Measurements from ENCODE around the gene PCDHA10. TPM values are rescaled to one million over a fixed set of nuclear protein-coding genes. Genes with fewer than 3 reads are reported as not detected.
A peak's percentile ranks its signal among the peaks of the same experiment; 100 is the strongest.
"Not testable (repeated sequence)": the region's sequence is repeated elsewhere in the genome, so short reads cannot be mapped to it uniquely, and the experiment has no call there.

The PCDHA10 gene
- total and polyA plus RNA-seq, 2 of the 4 experiments (the other 2 are of a cell fraction): under 0.01 to 0.02 TPM

DNA sequence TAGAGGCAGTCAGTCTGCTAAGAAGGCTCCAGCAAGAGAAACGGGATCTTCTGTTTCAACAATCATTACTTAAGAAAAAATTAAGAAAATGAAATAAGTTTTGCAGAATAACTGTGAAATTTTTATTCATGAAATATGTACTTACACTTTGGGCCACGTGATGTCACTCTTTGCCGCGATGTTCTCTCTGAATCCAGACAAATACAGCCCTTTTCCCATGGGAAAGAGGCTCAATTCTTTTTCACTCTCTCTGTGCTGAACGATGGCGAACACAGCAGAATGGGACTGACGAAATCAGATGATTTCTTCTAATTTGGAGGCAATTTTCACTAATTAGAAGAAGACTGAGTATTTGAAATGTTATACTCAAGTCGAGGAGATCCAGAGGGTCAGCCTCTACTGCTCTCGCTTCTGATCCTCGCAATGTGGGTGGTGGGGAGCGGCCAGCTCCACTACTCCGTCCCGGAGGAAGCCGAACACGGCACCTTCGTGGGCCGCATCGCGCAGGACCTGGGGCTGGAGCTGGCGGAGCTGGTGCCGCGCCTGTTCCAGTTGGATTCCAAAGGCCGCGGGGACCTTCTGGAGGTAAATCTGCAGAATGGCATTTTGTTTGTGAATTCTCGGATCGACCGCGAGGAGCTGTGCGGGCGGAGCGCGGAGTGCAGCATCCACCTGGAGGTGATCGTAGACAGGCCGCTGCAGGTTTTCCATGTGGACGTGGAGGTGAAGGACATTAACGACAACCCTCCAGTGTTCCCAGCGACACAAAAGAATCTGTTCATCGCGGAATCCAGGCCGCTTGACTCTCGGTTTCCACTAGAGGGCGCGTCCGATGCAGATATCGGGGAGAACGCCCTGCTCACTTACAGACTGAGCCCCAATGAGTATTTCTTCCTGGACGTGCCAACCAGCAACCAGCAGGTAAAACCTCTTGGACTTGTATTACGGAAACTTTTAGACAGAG is 7.3 kb upstream of the PCDHA10 start, which contains the start of gene PCDHA9:
TSS of gene PCDHA9 (plus strand) at position 244 of the 964 bp plus-strand sequence. CDS start at position 358, 114 bp downstream.
- H3K27me3 ChIP-seq (ENCODE audit: control insufficient read depth, insufficient read depth, low read length); BruUV-seq (replicated peaks); H3K23ac ChIP-seq (ENCODE audit: low read depth, low read length); H2BK15ac ChIP-seq (ENCODE audit: low read depth, low read length); ATAC-seq (ENCODE audit: low read depth); H4K20me1 ChIP-seq (ENCODE audit: insufficient read depth, low read length); H2AFZ ChIP-seq (replicated peaks; ENCODE audit: low read length, poor library complexity); H3K9me1 ChIP-seq (ENCODE audit: insufficient read depth, low read length); POLR2A ChIA-PET (ENCODE audit: unreplicated experiment); H4K5ac ChIP-seq (ENCODE audit: low read depth, low read length); H3K56ac ChIP-seq (ENCODE audit: extremely low read depth, insufficient read depth, low read length); H2AK5ac ChIP-seq (ENCODE audit: low read depth, low read length); H3K79me1 ChIP-seq (ENCODE audit: low read depth in 1 of 2, low read length in 2 of 2); H3K36me3 ChIP-seq (ENCODE audit: control insufficient read depth, insufficient read depth, low read length); CTCF ChIA-PET; dilution Hi-C loops (cut with HindIII; ENCODE audit: low sequenced_read_pairs, unreplicated experiment); H3K14ac ChIP-seq (replicated peaks; ENCODE audit: low read depth, low read length); H3K9ac ChIP-seq (ENCODE audit: low read depth, low read length); H2BK5ac ChIP-seq (ENCODE audit: low read depth, low read length, poor library complexity, severe bottlenecking); H2BK20ac ChIP-seq (ENCODE audit: low read depth, low read length); H3K4me1 ChIP-seq (ENCODE audit: control insufficient read depth, insufficient read depth, low read length); H3K27ac ChIP-seq (ENCODE audit: insufficient read depth, low read length); H3K18ac ChIP-seq (ENCODE audit: low read depth, low read length); DNase-seq; H2BK120ac ChIP-seq (ENCODE audit: low read depth, low read length); intact Hi-C loops (cut with micrococcal nuclease); H4K8ac ChIP-seq (ENCODE audit: low read depth in 2 of 2, low read length in 2 of 2); H3K4ac ChIP-seq (ENCODE audit: low read depth, low read length); H2AK9ac ChIP-seq (replicated peaks; ENCODE audit: low read depth, low read length, poor library complexity); H4K91ac ChIP-seq (ENCODE audit: insufficient read depth, low read depth, low read length); in situ Hi-C loops (cut with MboI; ENCODE audit: low sequenced_read_pairs); H3K4me3 ChIP-seq (ENCODE audit: insufficient read depth, low read depth, low read length); H3K4me2 ChIP-seq (ENCODE audit: low read depth, low read length): not testable (repeated sequence)
- TF ChIP-seq, protein P1, sequence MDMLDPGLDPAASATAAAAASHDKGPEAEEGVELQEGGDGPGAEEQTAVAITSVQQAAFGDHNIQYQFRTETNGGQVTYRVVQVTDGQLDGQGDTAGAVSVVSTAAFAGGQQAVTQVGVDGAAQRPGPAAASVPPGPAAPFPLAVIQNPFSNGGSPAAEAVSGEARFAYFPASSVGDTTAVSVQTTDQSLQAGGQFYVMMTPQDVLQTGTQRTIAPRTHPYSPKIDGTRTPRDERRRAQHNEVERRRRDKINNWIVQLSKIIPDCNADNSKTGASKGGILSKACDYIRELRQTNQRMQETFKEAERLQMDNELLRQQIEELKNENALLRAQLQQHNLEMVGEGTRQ (IDR thresholded peaks at IDR 0.05; ENCODE audit: low read depth, low read length): 0 out of 2 replicates have a peak, but pooled peaks have one; percentile 10
- peaks cover 13% of the 10 kb centered on the region for H3K9me3 ChIP-seq (ENCODE audit: control insufficient read depth, insufficient read depth, low read length)
- 27% methylated on average over 12 of the region's 48 CpGs; no CpG with 5 or more reads in 1 of the 2 experiments for WGBS, 2 experiments (ENCODE audit: extremely low coverage in 2 of 2, insufficient read length in 1 of 2)

DNA sequence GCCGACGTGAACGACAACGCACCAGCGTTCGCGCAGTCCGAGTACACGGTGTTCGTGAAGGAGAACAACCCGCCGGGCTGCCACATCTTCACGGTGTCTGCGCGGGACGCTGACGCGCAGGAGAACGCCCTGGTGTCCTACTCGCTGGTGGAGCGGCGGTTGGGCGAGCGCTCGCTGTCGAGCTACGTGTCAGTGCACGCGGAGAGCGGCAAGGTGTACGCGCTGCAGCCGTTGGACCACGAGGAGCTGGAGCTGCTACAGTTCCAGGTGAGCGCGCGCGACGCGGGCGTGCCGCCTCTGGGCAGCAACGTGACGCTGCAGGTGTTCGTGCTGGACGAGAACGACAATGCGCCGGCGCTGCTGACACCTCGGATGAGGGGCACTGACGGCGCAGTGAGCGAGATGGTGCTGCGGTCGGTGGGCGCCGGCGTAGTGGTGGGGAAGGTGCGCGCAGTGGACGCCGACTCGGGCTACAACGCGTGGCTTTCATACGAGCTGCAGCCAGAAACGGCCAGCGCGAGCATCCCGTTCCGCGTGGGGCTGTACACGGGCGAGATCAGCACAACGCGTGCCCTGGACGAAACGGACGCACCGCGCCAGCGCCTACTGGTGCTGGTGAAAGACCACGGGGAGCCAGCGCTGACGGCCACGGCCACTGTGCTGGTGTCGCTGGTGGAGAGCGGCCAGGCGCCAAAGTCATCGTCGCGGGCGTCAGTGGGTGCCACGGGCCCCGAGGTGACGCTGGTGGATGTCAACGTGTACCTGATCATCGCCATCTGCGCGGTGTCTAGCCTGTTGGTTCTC is 5.7 kb upstream of the PCDHA10 start:
- not testable (repeated sequence) for H2BK5ac ChIP-seq (ENCODE audit: low read depth, low read length, poor library complexity, severe bottlenecking)

More for the DNA sequence above, 5.7 kb upstream of the PCDHA10 start:
- H3K14ac ChIP-seq (replicated peaks; ENCODE audit: low read depth, low read length); H3K27me3 ChIP-seq (ENCODE audit: control insufficient read depth, insufficient read depth, low read length); H2BK120ac ChIP-seq (ENCODE audit: low read depth, low read length); H4K5ac ChIP-seq (ENCODE audit: low read depth, low read length); H2AK5ac ChIP-seq (ENCODE audit: low read depth, low read length); H3K4ac ChIP-seq (ENCODE audit: low read depth, low read length); H3K27ac ChIP-seq (ENCODE audit: insufficient read depth, low read length); H2BK20ac ChIP-seq (ENCODE audit: low read depth, low read length); intact Hi-C loops (cut with micrococcal nuclease); CTCF ChIA-PET; H4K20me1 ChIP-seq (ENCODE audit: insufficient read depth, low read length); H3K9ac ChIP-seq (ENCODE audit: low read depth, low read length); DNase-seq; BruUV-seq (replicated peaks); H3K36me3 ChIP-seq (ENCODE audit: control insufficient read depth, insufficient read depth, low read length); H3K4me3 ChIP-seq (ENCODE audit: insufficient read depth, low read depth, low read length); H4K8ac ChIP-seq (ENCODE audit: low read depth in 2 of 2, low read length in 2 of 2); H2AK9ac ChIP-seq (replicated peaks; ENCODE audit: low read depth, low read length, poor library complexity); H3K23ac ChIP-seq (ENCODE audit: low read depth, low read length); H4K91ac ChIP-seq (ENCODE audit: insufficient read depth, low read depth, low read length); H3K4me1 ChIP-seq (ENCODE audit: control insufficient read depth, insufficient read depth, low read length); H3K18ac ChIP-seq (ENCODE audit: low read depth, low read length); POLR2A ChIA-PET (ENCODE audit: unreplicated experiment); dilution Hi-C loops (cut with HindIII; ENCODE audit: low sequenced_read_pairs, unreplicated experiment); H3K4me2 ChIP-seq (ENCODE audit: low read depth, low read length); H3K9me1 ChIP-seq (ENCODE audit: insufficient read depth, low read length); H2AFZ ChIP-seq (replicated peaks; ENCODE audit: low read length, poor library complexity); in situ Hi-C loops (cut with MboI; ENCODE audit: low sequenced_read_pairs); H2BK15ac ChIP-seq (ENCODE audit: low read depth, low read length); ATAC-seq (ENCODE audit: low read depth); H3K79me1 ChIP-seq (ENCODE audit: low read depth in 1 of 2, low read length in 2 of 2); H3K56ac ChIP-seq (ENCODE audit: extremely low read depth, insufficient read depth, low read length): not testable (repeated sequence)
- peaks cover 12% of the 10 kb centered on the region for H3K9me3 ChIP-seq (ENCODE audit: control insufficient read depth, insufficient read depth, low read length)
- 46% methylated on average over 75 of the region's 101 CpGs; no CpG with 5 or more reads in 1 of the 2 experiments for WGBS, 2 experiments (ENCODE audit: extremely low coverage in 2 of 2, insufficient read length in 1 of 2)
